Measurements from ENCODE around the gene CETN3. TPM values are rescaled to one million over a fixed set of nuclear protein-coding genes. Genes with fewer than 3 reads are reported as not detected.

CETN3 gene
- total RNA-seq (ENCODE audit: low replicate concordance): 17.2 and 60.8 TPM in 2 replicates

DNA sequence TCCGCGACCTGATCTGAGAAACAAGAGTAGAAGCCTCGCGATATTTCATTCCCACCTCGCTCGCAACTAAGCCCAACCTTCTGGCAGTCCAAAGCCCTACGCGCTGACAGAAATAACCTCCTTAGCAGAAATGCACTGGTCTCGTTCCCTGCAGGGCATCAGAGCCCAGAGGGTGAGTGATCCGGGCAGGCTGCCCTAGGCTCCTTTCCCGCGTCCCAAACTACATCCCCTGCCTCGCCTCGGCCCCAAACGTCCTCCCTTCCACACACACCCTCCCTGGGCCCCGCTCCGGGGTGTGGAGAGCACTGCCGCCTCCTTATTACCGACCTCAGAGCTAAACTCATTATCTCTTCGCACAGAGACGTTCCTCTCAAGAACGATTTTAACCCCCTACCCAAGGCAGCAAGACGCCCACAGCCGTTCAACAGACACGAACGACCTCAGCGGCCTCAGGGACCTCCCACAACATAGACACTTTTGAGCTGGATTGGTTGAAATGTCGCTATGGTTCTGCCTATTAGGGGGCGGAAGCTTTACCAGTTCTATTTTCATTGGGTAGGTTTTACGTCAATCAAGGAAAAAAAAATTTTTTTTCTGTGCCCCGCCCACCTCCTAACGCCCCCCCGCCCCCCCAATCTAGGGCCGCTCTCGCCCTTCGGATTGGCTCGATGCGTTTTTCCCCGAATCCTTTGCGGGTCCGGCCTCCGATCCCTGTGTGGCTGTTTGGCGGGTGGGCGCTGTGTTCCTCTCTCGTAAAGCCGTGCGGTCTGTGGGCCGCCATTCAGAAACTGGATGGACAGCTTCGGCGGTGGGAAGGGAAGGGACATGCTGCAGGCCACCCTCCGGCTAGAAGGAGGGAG is at the start of gene CETN3:
Gene CETN3, minus strand, starts transcription at position 439 of the 860 bp plus-strand sequence. Its CDS starts 95 bp downstream, at position 344.
- TF ChIP-seq, protein P1, sequence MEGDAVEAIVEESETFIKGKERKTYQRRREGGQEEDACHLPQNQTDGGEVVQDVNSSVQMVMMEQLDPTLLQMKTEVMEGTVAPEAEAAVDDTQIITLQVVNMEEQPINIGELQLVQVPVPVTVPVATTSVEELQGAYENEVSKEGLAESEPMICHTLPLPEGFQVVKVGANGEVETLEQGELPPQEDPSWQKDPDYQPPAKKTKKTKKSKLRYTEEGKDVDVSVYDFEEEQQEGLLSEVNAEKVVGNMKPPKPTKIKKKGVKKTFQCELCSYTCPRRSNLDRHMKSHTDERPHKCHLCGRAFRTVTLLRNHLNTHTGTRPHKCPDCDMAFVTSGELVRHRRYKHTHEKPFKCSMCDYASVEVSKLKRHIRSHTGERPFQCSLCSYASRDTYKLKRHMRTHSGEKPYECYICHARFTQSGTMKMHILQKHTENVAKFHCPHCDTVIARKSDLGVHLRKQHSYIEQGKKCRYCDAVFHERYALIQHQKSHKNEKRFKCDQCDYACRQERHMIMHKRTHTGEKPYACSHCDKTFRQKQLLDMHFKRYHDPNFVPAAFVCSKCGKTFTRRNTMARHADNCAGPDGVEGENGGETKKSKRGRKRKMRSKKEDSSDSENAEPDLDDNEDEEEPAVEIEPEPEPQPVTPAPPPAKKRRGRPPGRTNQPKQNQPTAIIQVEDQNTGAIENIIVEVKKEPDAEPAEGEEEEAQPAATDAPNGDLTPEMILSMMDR (IDR thresholded peaks at IDR 0.05; ENCODE audit: insufficient read depth, low read length): peak; percentile 6
- peak; percentile 99 for DNase-seq (ENCODE audit: low read depth)
- H3K4me3 ChIP-seq (ENCODE audit: low read depth, low read length): peak within 1 kb of the TSS; percentile 89

DNA sequence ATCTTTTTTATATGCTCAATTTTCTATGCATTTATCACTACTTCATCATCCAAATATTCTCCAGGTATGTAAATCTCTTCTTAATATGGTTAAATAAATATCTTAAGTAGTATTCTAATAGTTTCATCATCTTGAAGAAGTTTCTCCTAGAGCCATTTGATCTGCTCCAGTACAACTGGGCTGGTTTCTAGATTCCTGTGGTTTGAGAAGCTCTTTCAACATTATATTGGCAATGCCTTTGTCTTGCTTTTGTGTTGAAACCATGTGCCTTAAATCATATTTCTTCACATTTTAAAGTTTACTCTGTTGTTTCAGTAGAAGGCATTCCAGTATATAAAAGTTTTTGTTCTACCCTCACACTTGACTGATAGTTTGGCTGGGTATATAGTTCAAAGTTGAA is 37.4 kb upstream of the CETN3 start:
- H3K4me3 ChIP-seq (ENCODE audit: low read depth, low read length): no peak overlapping the region
- TF ChIP-seq, protein P1 (IDR thresholded peaks at IDR 0.05; ENCODE audit: insufficient read depth, low read length): no peak

DNA sequence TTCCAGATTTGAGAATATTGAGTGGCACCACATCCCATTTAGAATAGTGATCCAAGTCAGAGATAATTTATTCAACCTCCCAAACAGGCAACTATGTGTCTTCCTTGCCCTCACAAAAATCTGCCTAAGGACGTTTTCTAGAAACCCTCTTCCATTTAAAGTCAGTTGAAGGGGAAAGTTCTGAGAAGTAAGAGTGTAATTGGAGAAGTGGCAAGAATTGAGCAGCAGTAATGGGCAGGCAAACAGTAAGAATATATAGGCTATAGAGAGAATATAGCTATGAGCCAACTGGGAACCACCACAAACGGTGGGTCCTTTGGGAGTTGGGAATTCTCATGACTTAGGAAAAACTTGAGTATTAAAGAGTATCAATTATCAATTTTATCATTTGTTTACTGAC is 31.1 kb upstream of the CETN3 start:
- TF ChIP-seq, protein P1 (IDR thresholded peaks at IDR 0.05; ENCODE audit: insufficient read depth, low read length): no peak
- H3K4me3 ChIP-seq (ENCODE audit: low read depth, low read length): no peak overlapping the region
- DNase-seq (ENCODE audit: low read depth): no peak

More for the DNA sequence above, 37.4 kb upstream of the CETN3 start:
- DNase-seq (ENCODE audit: low read depth): peak; percentile 77

DNA sequence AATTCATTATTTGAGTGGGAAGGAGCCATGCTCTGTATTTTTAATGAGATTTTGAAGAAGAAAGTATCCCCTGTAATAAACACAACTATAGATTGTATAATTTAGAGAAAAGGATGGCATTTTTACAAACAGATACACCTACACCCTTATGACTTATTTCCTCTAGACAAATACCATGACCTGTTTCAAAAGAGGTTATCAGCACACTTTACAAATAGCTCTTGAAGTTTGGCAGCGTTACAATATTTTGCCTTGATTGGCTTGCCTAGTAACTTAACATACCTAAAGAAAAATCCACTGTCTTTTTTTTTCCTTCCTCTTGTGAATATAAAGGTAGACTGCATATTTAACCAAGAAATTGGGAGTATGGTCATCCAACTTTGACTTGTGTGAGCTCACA is 28.5 kb upstream of the CETN3 start:
- DNase-seq (ENCODE audit: low read depth): peak; percentile 36
- TF ChIP-seq, protein P1 (IDR thresholded peaks at IDR 0.05; ENCODE audit: insufficient read depth, low read length): no peak

DNA sequence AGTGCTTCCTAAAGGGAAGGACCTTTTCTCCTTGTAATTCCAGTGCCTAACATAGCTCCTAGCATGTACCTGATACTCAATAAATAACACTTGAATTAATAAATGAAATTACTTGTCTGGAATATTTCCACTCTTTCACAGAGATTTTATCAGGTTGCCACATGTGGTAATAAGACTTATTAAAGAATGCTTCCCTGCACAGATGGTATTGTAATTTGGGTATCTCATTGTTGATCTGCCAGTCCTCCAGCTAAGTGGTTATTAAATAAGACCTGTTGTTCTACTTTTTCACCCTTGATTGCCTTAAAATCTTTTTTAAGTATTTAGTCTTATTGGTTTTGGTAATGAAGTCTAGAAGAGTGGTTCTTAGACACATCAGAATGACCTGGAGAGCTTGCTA is 28.1 kb upstream of the CETN3 start:
- no peak overlapping the region for H3K4me3 ChIP-seq (ENCODE audit: low read depth, low read length)
- no peak for DNase-seq (ENCODE audit: low read depth)
- TF ChIP-seq, protein P1 (IDR thresholded peaks at IDR 0.05; ENCODE audit: insufficient read depth, low read length): no peak

More for the DNA sequence above, 28.5 kb upstream of the CETN3 start:
- H3K4me3 ChIP-seq (ENCODE audit: low read depth, low read length): no peak overlapping the region

DNA sequence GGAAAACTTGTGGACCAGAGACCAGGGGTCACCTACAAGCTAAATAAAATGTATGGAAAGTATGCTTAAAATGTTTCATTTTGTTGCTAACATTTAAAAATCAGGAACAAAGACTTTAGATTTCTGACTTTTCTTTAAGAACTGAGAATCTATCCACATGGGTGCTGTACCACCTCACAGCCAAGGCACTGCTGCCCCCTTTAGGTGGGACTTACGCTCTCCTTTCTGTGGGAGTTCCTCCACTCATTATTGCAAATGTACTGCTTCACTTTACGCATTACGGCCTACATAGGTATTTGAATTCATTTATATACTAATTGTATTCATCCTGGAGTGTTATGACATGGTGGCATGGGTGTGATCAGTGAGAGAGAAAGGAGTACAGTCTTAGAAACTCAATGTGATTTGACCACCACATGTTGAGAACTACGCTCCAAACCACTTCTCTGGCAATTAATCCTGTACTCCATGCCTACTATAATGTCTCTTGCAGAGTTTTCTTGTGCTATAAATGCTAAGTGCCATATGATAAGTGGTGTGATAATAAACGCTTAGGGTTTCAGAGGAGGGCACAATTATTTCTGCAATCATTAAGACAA is 24.7 kb upstream of the CETN3 start:
- H3K4me3 ChIP-seq (ENCODE audit: low read depth, low read length): no peak overlapping the region
- DNase-seq (ENCODE audit: low read depth): peak; percentile 61
- TF ChIP-seq, protein P1 (IDR thresholded peaks at IDR 0.05; ENCODE audit: insufficient read depth, low read length): peak; percentile 83

Measured in fibroblast of the aortic adventitia (primary cell).